Measurements from ENCODE around the gene SH2D2A.
A peak's percentile ranks its signal among the peaks of the same experiment; 100 is the strongest.

The SH2D2A gene

GRCh38 chr1:156816561-156817328, at the start of gene SH2D2A:
SH2D2A (minus strand) TSS chr1:156816848; CDS start chr1:156816708, 140 bp downstream.
- peak; percentile 89 to 92 for DNase-seq (ENCODE audit: low read depth in 2 of 2)

DNA sequence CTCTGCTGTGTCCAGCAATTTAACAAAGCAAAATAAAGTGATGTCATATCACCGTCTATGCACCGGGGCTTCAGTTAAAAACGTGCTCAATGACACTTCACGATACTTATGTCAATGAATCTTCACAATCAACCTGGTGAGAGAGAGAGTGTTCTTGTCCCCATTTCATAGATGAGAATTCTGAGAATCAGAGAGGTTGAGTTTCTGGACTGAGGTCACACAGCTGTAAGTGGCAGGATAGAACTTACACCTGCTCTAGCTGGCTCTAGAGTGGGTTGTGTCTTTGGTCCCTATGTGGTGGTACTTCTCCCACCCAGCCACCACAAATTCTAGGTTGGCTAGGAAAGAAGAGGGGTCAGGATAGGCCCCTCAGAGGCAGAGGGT, 49.2 kb upstream of the SH2D2A start:
- no peak for DNase-seq (ENCODE audit: low read depth in 2 of 2)

- DNase-seq (ENCODE audit: low read depth in 2 of 2): no peak
These were observed 48.6 kb upstream of the SH2D2A start for GRCh38 chr1:156865258-156865657.

DNA sequence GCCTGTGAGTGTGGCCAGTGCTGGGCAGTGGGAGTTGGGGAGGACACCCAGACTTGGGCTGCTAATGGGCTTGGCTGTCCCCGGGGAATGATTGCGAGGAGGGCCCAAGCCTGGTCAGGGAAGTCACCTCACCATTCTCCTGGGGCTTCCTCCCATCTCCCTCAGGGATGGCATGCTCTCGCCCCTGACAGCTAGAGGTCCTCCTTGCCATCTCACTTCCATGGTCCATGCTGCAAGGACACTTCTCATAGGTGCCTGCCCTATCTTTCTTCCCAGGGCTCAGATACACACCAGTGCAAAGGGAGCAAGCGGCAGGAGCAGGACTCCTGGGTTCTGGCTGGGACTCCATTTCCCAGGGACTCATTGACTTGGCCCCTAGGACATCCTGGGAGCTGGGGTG, 48.1 kb upstream of the SH2D2A start:
- no peak for DNase-seq (ENCODE audit: low read depth in 2 of 2)

GRCh38 chr1:156863631-156864030, 47.0 kb upstream of the SH2D2A start:
- no peak for DNase-seq (ENCODE audit: low read depth in 2 of 2)

DNA sequence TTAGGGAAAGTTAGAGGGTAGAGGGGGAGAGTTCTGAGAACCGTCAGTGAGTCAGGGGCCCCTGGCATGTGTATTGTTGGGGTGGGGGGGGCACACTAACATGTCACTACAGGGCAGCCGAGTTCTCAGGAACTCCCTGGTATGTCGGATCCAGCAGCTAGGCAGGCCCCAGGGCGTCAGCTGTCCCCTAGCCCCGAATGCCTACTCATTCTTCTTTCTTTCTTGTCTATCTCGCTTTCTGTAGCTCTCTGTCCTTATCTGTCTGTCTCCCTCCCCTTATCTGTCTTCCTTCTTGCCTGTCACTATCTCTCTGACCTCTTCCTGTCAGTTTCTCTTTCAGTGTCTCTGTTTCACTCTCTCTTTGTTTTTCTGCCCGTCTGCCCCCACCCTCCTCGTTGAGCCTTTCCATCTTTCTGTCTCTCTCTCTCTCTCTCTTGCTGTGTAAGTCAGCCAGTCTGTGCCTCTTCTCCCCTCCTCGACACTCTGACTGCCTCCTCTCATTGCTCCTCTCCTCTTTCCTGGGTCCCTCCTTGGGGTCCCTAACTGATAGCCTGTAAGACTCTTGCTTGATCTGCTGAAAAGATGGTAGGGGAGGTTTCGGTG, 46.5 kb upstream of the SH2D2A start:
- no peak for DNase-seq (ENCODE audit: low read depth in 2 of 2)

- DNase-seq (ENCODE audit: low read depth in 2 of 2): no peak
These were observed 45.9 kb upstream of the SH2D2A start for GRCh38 chr1:156862584-156862983.

- peak in 1 of 2 donors; percentile 39 for DNase-seq (ENCODE audit: low read depth in 2 of 2)
These were observed 44.2 kb upstream of the SH2D2A start, which contains the start of gene NTRK1 for GRCh38 chr1:156860628-156861423. NTRK1 (plus strand) TSS chr1:156860865; CDS start chr1:156860935, 70 bp downstream.

GRCh38 chr1:156860113-156860627, 43.5 kb upstream of the SH2D2A start:
- peak; percentile 33 to 36 for DNase-seq (ENCODE audit: low read depth in 2 of 2)

DNA sequence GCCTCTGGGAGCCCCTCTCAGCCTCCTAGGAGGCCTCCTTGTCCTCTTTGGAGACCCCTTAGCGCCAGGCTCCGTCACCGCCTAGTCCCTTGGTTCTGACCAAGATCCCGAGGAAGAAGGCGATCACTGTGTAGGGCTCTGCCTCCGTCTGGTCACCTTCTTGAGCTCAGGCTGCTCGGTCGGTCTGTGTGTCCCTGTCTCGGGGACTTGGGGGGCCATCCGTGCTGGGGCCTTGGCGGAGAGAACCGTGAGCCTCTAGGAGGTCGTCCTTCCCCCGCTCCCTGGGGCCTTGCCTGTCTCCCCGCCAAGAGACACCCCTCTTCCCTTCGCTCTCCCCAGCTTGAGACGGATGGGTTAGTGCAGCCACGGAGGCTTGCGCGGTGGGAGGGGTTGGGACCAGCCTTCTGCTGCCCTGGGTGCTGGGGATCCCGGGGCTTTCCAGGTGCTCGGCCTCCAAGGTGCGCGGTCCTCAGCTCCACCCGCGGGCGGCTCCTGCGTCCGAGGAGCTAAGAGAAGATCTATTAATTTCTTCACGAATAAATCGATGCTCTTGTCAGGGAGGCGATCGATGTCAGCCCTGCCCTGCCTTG, 43.0 kb upstream of the SH2D2A start:
- DNase-seq (ENCODE audit: low read depth in 2 of 2): no peak

GRCh38 chr1:156858959-156859522, 42.4 kb upstream of the SH2D2A start, which contains the start of gene INSRR:
INSRR (minus strand) TSS chr1:156859117; CDS start chr1:156858621, 496 bp downstream.
- DNase-seq (ENCODE audit: low read depth in 2 of 2): no peak

DNA sequence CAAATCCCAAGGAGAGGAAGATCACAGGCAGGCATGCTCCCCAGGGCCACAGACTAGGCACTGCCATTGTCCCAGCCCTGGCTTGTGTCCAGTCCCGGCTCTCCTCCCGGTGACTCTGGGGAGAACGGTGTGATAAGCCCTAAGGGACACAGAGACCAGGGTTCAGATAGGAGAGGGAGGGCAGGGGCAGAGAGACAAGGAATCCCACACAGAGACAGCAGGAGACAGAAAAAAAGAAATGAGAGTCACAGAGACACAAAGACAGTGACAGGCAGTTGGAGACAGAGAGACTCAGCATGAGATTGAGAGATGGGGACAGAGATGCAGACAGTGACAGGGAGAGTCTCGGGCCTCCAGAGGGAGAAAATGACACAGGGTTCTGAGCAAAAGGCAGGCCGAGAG, 41.9 kb upstream of the SH2D2A start:
- no peak for DNase-seq (ENCODE audit: low read depth in 2 of 2)

- DNase-seq (ENCODE audit: low read depth in 2 of 2): no peak
These were observed 40.9 kb upstream of the SH2D2A start for GRCh38 chr1:156857532-156857931.

DNA sequence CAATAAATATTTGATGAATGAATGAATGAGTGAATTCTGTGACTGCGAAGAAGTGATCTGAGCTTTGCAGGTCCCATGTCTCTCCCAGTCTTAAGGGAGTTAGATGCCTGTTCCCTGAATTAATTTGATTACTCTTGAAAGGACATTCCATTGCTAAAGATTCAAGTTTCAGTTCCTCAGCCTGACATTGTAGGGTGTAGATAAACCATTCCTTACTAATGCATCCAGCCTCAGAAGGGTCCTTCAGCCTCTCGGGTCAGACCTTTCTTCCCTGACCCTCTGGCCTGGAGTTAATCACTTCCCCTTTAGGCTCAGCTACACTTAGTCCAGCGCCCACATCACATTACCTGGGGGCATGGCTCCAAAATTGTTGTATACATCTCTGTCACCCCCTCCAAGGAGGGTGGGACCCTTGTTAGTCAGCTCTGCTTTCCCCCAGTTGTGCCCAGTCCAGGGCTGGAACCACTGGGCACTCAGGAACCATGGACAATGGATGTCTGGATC, 39.7 kb upstream of the SH2D2A start:
- no peak for DNase-seq (ENCODE audit: low read depth in 2 of 2)

GRCh38 chr1:156854634-156855033, 38.0 kb upstream of the SH2D2A start:
- DNase-seq (ENCODE audit: low read depth in 2 of 2): no peak

DNA sequence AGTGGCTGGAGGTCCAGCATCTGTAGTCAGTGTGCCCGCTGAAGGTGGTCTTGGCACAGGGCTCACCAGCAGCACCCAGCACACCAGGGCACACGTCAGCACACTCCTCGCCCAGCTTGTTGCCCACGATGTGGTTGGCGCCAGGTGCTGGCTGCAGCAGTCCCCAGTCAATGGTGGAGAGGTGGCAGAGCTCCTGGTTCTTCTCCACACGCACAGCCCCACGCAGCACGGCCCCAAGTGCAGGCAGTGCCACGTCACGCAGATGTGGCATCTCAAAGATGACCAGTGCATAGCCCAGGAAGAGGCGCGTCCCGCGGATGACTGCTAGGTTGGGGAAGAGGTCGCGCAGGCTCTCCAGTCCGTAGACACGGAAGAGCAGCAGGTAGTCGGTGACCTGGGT, 37.1 kb upstream of the SH2D2A start:
- no peak for DNase-seq (ENCODE audit: low read depth in 2 of 2)

- no peak for DNase-seq (ENCODE audit: low read depth in 2 of 2)
These were observed 35.8 kb upstream of the SH2D2A start for GRCh38 chr1:156852418-156852874.

- DNase-seq (ENCODE audit: low read depth in 2 of 2): no peak
These were observed 35.2 kb upstream of the SH2D2A start for GRCh38 chr1:156851779-156852417.

- no peak for DNase-seq (ENCODE audit: low read depth in 2 of 2)
These were observed 32.5 kb upstream of the SH2D2A start for GRCh38 chr1:156849151-156849496.

DNA sequence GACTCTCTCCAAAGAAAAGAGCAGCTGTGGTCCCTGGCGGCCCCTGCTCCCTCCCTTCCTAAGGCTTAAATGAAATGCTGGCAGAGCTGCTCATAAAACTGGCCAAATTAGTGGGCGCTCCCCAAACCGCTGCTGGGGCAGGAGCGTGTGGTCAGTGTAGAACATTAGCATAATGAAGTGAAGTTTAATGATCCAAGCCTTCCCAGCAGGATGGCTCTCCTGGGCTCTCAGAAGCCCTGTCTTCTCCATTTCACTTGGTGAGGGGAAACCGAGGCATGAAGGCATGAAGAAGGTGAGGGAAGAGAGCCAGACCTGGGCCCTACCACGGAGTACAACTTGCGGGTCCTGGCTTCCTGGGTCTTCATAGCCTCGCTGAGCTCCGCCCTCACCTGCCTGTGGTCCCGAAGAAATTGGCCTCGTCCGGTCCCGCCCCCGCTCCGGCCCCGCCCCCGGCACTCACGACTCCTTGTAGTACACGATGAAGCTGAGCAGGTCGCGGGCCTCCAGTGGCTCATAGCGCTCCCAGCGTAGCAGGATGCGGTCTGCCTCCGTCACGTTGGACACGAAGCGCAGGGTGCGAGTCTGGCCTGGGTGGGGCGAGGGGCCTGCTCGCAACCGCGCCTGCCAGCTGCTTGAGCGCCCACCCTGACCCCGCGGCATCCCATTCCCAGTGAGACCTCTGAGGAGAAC, 32.0 kb upstream of the SH2D2A start:
- DNase-seq (ENCODE audit: low read depth in 2 of 2): peak; percentile 31 to 52

All from stimulated activated CD8-positive, alpha-beta memory T cell treated with anti-CD3 and anti-CD28 coated beads, Interleukin-2, amount 100 ng/mL, for 1 hour (primary cell).